Osteocyte (in vitro differentiated cells): ENCODE data around the gene NFYC. TPM values are rescaled to one million over a fixed set of nuclear protein-coding genes. Genes with fewer than 3 reads are reported as not detected.
A peak's percentile ranks its signal among the peaks of the same experiment; 100 is the strongest.

Experiments used
- DNase-seq: peaks from one replicate; pipeline ENCODE4 v3.0.0; 2021; ENCODE audit warnings: mixed read lengths; ENCODE audit not compliant: unreplicated experiment; ENCODE audit errors: extremely low spot score
- H3K27ac Mint-ChIP-seq: one replicate; pipeline ENCODE4 v1.8.0; 2021; ENCODE audit warnings: mild to moderate bottlenecking, mixed read lengths; ENCODE audit not compliant: unreplicated experiment
- H3K27me3 Mint-ChIP-seq: one replicate; pipeline ENCODE4 v1.8.0; 2021; ENCODE audit warnings: mixed read lengths; ENCODE audit not compliant: unreplicated experiment
- H3K36me3 Mint-ChIP-seq: one replicate; pipeline ENCODE4 v1.8.0; 2021; ENCODE audit warnings: mixed read lengths; ENCODE audit not compliant: unreplicated experiment
- H3K4me1 Mint-ChIP-seq: one replicate; pipeline ENCODE4 v1.8.0; 2021; ENCODE audit warnings: mixed read lengths; ENCODE audit not compliant: unreplicated experiment
- H3K4me3 Mint-ChIP-seq: one replicate; pipeline ENCODE4 v1.8.0; 2021; ENCODE audit warnings: mild to moderate bottlenecking, moderate library complexity, mixed read lengths; ENCODE audit not compliant: unreplicated experiment
- H3K9me3 Mint-ChIP-seq: one replicate; pipeline ENCODE4 v1.8.0; 2021; ENCODE audit warnings: mixed read lengths; ENCODE audit not compliant: unreplicated experiment
- total RNA-seq: library from RNA; stranded (reverse); gene quantifications from 2 replicates; pipeline ENCODE4 v1.2.1, GENCODE V29; 2021
- TF ChIP-seq, protein P1 (sequence below): fragments of 200-600 bp; sonication (generic); IDR thresholded peaks from 2 replicates; pipeline ENCODE4 v1.5.0; 2021; ENCODE audit warnings: antibody characterized with exemption, mild to moderate bottlenecking, moderate library complexity

The NFYC gene
- total RNA-seq, 1 donor from 2014 or later: 49.0 TPM

DNA sequence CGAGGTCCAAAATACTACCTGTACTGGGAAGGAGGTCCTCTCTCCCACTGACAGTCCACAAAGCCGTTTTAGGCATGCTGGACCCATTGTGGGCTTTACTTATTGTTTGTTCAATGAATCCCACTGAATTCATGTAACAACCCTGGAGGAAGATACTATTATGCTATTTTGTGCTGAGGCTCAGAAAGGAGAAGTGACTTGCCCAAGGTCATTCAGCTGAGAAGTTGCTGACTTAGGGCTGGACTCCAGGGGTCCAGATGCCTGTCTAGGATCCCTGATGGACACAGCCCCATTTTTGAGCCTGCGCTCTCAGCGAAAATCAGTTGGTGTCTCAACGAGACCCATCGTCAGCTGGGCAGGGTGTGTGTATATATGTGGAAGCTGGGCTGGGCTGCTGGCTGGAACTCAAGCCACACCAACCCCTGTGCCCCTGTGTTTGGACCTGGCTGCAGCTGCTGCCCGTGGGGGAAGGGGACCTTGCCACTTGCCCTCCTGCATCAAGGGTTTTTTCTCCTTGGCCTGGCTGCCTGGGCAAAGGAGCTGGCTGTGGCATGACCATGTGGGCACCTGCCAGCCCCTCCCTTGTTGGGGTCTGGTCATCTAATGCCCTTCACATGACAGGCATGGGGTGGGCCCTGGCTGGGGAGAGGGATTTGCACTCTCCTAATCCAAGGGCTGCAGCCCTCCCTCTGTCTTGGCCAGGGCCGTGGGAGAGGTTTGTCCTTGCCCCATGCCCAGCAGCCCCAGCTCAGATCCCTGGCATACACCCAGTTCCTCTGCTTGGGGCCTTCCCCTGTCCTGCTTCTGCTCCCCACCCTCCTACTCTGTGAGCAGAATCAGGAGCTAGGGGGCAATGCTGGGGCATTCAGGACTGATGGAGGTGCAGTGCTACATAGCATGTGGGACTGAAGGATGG lies 107.1 kb downstream of the NFYC start:
- no peak for DNase-seq
- no peak overlapping the region for H3K4me3 Mint-ChIP-seq
- peaks cover 24% of the 10 kb centered on the region for H3K4me1 Mint-ChIP-seq
- H3K27me3 Mint-ChIP-seq: no peaks in the 10 kb centered on the region
- no peaks in the 10 kb centered on the region for H3K9me3 Mint-ChIP-seq
- H3K27ac Mint-ChIP-seq: no peak overlapping the region
- TF ChIP-seq, protein P1, sequence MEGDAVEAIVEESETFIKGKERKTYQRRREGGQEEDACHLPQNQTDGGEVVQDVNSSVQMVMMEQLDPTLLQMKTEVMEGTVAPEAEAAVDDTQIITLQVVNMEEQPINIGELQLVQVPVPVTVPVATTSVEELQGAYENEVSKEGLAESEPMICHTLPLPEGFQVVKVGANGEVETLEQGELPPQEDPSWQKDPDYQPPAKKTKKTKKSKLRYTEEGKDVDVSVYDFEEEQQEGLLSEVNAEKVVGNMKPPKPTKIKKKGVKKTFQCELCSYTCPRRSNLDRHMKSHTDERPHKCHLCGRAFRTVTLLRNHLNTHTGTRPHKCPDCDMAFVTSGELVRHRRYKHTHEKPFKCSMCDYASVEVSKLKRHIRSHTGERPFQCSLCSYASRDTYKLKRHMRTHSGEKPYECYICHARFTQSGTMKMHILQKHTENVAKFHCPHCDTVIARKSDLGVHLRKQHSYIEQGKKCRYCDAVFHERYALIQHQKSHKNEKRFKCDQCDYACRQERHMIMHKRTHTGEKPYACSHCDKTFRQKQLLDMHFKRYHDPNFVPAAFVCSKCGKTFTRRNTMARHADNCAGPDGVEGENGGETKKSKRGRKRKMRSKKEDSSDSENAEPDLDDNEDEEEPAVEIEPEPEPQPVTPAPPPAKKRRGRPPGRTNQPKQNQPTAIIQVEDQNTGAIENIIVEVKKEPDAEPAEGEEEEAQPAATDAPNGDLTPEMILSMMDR: no peak
- H3K36me3 Mint-ChIP-seq: no peaks in the 10 kb centered on the region

DNA sequence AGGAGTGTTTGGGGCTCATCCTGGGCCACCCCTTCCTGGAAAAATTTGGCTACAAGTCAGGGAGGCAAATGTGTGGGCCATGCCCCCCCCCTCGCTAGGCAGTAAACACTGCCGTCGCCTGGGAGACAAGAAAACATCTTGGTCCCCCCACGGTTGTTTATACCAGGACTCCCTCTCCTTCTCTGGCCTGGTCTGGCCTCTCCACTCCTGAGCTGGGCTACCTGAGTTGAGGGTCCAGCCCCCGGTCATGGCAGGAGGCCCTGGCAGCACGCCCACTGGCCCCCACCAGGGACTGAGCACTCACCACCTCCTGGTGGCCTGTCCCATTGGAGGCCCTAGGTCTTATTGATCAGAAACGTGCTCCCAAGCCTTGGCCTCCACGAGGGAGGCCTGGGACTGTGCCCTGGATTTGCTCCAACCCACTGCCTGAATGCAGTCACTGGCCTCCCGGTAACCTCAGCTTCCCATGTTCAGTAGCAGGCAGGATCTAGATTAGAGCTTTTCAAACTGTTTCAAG lies 107.9 kb downstream of the NFYC start:
- TF ChIP-seq, protein P1: no peak
- H3K4me1 Mint-ChIP-seq: peaks cover 24% of the 10 kb centered on the region

DNA sequence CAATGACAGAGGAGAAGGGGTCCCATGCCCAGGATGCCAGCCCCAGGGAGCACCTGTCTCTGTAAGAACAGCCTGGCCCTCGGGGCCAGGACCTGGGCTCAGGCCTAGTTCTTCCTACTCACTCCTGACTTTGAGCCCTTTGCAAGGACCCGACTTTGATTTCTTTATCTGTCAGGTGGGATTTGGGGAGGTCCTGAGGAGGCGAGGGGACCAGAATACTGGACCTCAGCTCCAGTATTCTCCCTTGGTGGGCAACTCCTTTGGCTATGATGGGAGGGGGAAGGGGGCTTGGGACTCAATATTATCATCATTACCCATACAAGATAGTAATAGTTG lies 110.2 kb downstream of the NFYC start:
- Mint-ChIP-seq H3K4me3 (no peak overlapping the region), H3K9me3 (no peaks in the 10 kb centered on the region), H3K4me1 (peaks cover 31% of the 10 kb centered on the region), H3K27ac (peak overlapping the region; percentile 52), H3K36me3 (no peaks in the 10 kb centered on the region), H3K27me3 (no peaks in the 10 kb centered on the region)
- DNase-seq: no peak
- TF ChIP-seq, protein P1: no peak

More for the DNA sequence above, 107.9 kb downstream of the NFYC start:
- Mint-ChIP-seq H3K27ac (no peak overlapping the region), H3K27me3 (no peaks in the 10 kb centered on the region), H3K9me3 (no peaks in the 10 kb centered on the region), H3K36me3 (no peaks in the 10 kb centered on the region), H3K4me3 (no peak overlapping the region)
- DNase-seq: no peak

DNA sequence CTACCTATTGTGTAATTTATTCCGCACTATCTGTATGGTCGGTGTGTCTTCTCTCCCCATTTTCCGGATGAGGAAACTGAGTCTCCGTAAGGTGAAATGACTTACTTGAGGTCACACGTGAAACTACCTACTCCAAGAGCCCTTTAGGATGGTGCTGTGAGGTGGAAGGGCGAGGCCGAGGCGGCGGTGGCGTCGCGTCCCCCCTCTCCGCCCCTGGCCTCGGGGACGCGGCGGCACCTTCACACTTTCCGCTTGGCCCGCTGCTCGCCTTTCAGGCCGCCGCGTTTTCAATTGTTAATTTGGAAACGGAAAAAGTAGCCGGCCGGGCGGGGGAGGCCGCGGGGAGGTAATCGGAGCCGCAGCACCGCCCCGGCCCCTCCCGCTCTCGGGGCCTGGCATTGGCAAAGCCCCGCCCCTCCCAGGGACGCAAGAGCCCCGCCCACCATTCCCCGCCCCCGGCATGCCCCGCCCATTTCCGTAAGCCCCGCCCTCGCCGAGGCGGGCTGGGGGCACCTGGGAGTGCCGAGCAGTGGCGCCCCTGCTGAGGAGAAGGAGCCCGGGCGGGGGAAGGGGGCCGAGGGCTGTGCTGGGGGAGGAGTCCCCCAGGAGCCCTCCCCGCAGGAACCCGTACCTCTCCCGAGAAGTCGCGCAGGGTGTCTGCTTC lies 110.7 kb downstream of the NFYC start:
- Mint-ChIP-seq H3K27ac (peak overlapping the region; percentile 52), H3K9me3 (no peaks in the 10 kb centered on the region), H3K27me3 (no peaks in the 10 kb centered on the region), H3K4me1 (peaks cover 31% of the 10 kb centered on the region), H3K4me3 (peak overlapping the region; percentile 26), H3K36me3 (no peaks in the 10 kb centered on the region)
- DNase-seq: peak; percentile 91
- TF ChIP-seq, protein P1: no peak

DNA sequence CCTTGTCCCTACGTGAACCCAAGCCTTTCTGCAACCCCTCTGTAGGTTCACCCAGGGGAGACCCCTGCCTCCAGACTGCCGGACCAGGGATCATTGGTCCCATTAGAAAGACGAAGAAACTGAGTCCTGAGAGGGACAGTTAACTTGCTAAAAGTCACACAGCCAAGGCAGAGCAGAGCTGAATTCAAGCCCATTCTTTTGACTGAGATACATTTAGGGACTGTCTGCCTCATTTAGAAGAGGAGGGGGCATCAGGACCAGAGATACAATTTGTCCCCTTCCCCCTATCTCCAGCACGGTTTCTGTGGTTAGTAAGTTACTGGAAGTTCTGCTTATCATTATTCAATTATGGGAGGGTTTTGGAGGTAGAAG lies 111.2 kb downstream of the NFYC start:
- no peaks in the 10 kb centered on the region for H3K36me3 Mint-ChIP-seq
- H3K27ac Mint-ChIP-seq: peak overlapping the region; percentile 10
- H3K4me3 Mint-ChIP-seq: no peak overlapping the region
- H3K27me3 Mint-ChIP-seq: no peaks in the 10 kb centered on the region
- peaks cover 34% of the 10 kb centered on the region for H3K4me1 Mint-ChIP-seq
- no peaks in the 10 kb centered on the region for H3K9me3 Mint-ChIP-seq
- TF ChIP-seq, protein P1: no peak
- DNase-seq: no peak
